IMR-90 (cell line): ENCODE data around the gene LIG1. TPM values are rescaled to one million over a fixed set of nuclear protein-coding genes. Genes with fewer than 3 reads are reported as not detected.

ENCODE experiments used
- ATAC-seq: fragments of 200-7000 bp; cut with Tn5 transposase; 2 replicates; pipeline ENCODE4 v1.9.1; 2020; ENCODE audit warnings: low read depth, mild to moderate bottlenecking, moderate library complexity
- BruUV-seq: library from RNA; stranded (reverse); fragments of 400-500 nt; replicated peaks from 2 replicates; lab custom pipeline; 2021; lab: Mats Ljungman, UMichigan
- CTCF ChIA-PET: fragments of 300-600 bp; formaldehyde crosslinking; extraction: SDS; loops from one replicate; lab custom pipeline; 2021; ENCODE audit warnings: antibody characterized with exemption; lab: Yijun Ruan, JAX
- POLR2A ChIA-PET: fragments of 300-600 bp; sonication (Branson Sonifier 250); formaldehyde crosslinking; loops from one replicate; lab custom pipeline; 2022; ENCODE audit warnings: antibody characterized with exemption; ENCODE audit not compliant: unreplicated experiment; lab: Charles Lee
- DNase-seq: peaks from one replicate; pipeline ENCODE4 v3.0.0; 2013
- H2AFZ ChIP-seq: replicated peaks from 2 replicates; pipeline ENCODE3; 2013; ENCODE audit warnings: low read length, mild to moderate bottlenecking; ENCODE audit not compliant: poor library complexity
- H2AK5ac ChIP-seq: 2 replicates; pipeline ENCODE4 v1.6.1; 2013; ENCODE audit warnings: low read depth, low read length, inconsistent platforms
- H2AK9ac ChIP-seq: replicated peaks from 2 replicates; pipeline ENCODE3; 2013; ENCODE audit warnings: mild to moderate bottlenecking, low read depth, low read length, moderate library complexity; ENCODE audit not compliant: poor library complexity
- H2BK120ac ChIP-seq: 2 replicates; pipeline ENCODE4 v1.6.1; 2013; ENCODE audit warnings: low read depth, low read length, inconsistent platforms
- H2BK15ac ChIP-seq: 3 replicates; pipeline ENCODE4 v1.6.1; 2013; ENCODE audit warnings: low read depth, low read length, inconsistent platforms
- H2BK20ac ChIP-seq: 2 replicates; pipeline ENCODE4 v1.6.1; 2013; ENCODE audit warnings: low read depth, mild to moderate bottlenecking, inconsistent platforms, low read length, moderate library complexity
- H2BK5ac ChIP-seq: 2 replicates; pipeline ENCODE4 v1.6.1; 2013; ENCODE audit warnings: mild to moderate bottlenecking, low read depth, low read length, inconsistent platforms; ENCODE audit not compliant: poor library complexity, severe bottlenecking
- H3K14ac ChIP-seq: replicated peaks from 2 replicates; pipeline ENCODE4 v1.6.1; 2013; ENCODE audit warnings: low read depth, low read length, inconsistent platforms
- H3K18ac ChIP-seq: 2 replicates; pipeline ENCODE4 v1.6.1; 2013; ENCODE audit warnings: low read depth, low read length, control low read depth
- H3K23ac ChIP-seq: 2 replicates; pipeline ENCODE4 v1.6.1; 2013; ENCODE audit warnings: low read depth, low read length, inconsistent platforms
- H3K27ac ChIP-seq: 2 replicates; pipeline ENCODE4 v1.5.1; 2013; ENCODE audit warnings: mild to moderate bottlenecking, control low read depth, low read length; ENCODE audit not compliant: insufficient read depth
- H3K27me3 ChIP-seq: 2 replicates; pipeline ENCODE4 v1.6.1; 2013; ENCODE audit warnings: low read length; ENCODE audit not compliant: control insufficient read depth, insufficient read depth
- H3K36me3 ChIP-seq: 2 replicates; pipeline ENCODE4 v1.6.1; 2013; ENCODE audit warnings: low read length, mixed read lengths; ENCODE audit not compliant: control insufficient read depth, insufficient read depth
- H3K4ac ChIP-seq: 2 replicates; pipeline ENCODE4 v1.6.1; 2013; ENCODE audit warnings: low read depth, low read length, inconsistent platforms
- H3K4me1 ChIP-seq: 2 replicates; pipeline ENCODE4 v1.6.1; 2013; ENCODE audit warnings: low read length, mixed read lengths; ENCODE audit not compliant: control insufficient read depth, insufficient read depth
- H3K4me2 ChIP-seq: 2 replicates; pipeline ENCODE4 v1.6.1; 2013; ENCODE audit warnings: low read depth, mild to moderate bottlenecking, control low read depth, low read length, moderate library complexity
- H3K4me3 ChIP-seq: 2 replicates; pipeline ENCODE4 v1.5.1; 2013; ENCODE audit warnings: low read depth, mild to moderate bottlenecking, control low read depth, low read length, moderate library complexity; ENCODE audit not compliant: insufficient read depth
- H3K56ac ChIP-seq: 2 replicates; pipeline ENCODE4 v1.6.1; 2013; ENCODE audit warnings: low read length, inconsistent platforms; ENCODE audit not compliant: insufficient read depth; ENCODE audit errors: extremely low read depth
- H3K79me1 ChIP-seq, 2 experiments: 2 replicates each; pipeline ENCODE4 v1.6.1; 2013; ENCODE audit warnings: low read length in 2 of 2, inconsistent platforms in 1 of 2, low read depth in 1 of 2
- H3K9ac ChIP-seq: 2 replicates; pipeline ENCODE4 v1.6.1; 2013; ENCODE audit warnings: low read depth, low read length, control low read depth
- H3K9me1 ChIP-seq: 2 replicates; pipeline ENCODE4 v1.6.1; 2013; ENCODE audit warnings: low read length, inconsistent platforms; ENCODE audit not compliant: insufficient read depth
- H3K9me3 ChIP-seq: 2 replicates; pipeline ENCODE4 v1.6.1; 2013; ENCODE audit warnings: low read length; ENCODE audit not compliant: control insufficient read depth, insufficient read depth
- H4K20me1 ChIP-seq: 2 replicates; pipeline ENCODE4 v1.6.1; 2013; ENCODE audit warnings: low read length, inconsistent platforms; ENCODE audit not compliant: insufficient read depth
- H4K5ac ChIP-seq: 2 replicates; pipeline ENCODE4 v1.6.1; 2013; ENCODE audit warnings: mild to moderate bottlenecking, low read depth, low read length, control low read depth
- H4K8ac ChIP-seq, 2 experiments: 2 replicates each; pipeline ENCODE4 v1.6.1; 2013; ENCODE audit warnings: low read depth in 2 of 2, low read length in 2 of 2, control low read depth in 1 of 2, inconsistent platforms in 1 of 2
- H4K91ac ChIP-seq: 2 replicates; pipeline ENCODE4 v1.6.1; 2013; ENCODE audit warnings: low read depth, low read length, inconsistent platforms; ENCODE audit not compliant: insufficient read depth
- BHLHE40 ChIP-seq: fragments of 150-350 bp; IDR thresholded peaks from 2 replicates; pipeline ENCODE4 v1.6.1; 2016; ENCODE audit warnings: mild to moderate bottlenecking, low read depth, low read length
- CEBPB ChIP-seq: IDR thresholded peaks from 2 replicates; pipeline ENCODE4 v1.6.1; 2012; ENCODE audit warnings: low read depth, low read length, improper control_type of control experiment
- CHD1 ChIP-seq: IDR thresholded peaks from 2 replicates; pipeline ENCODE4 v1.6.1; 2012; ENCODE audit warnings: low read depth, low read length, improper control_type of control experiment
- ELK1 ChIP-seq: fragments of 150-350 bp; IDR thresholded peaks from 2 replicates; pipeline ENCODE4 v1.6.1; 2016; ENCODE audit warnings: low read depth, mild to moderate bottlenecking, low read length, moderate library complexity, borderline replicate concordance
- FOS ChIP-seq: fragments of 150-350 bp; IDR thresholded peaks from 2 replicates; pipeline ENCODE4 v1.6.1; 2016; ENCODE audit warnings: low read depth, low read length
- MAFK ChIP-seq: IDR thresholded peaks from 2 replicates; pipeline ENCODE4 v1.6.1; 2012; ENCODE audit warnings: low read depth, low read length, improper control_type of control experiment
- MAZ ChIP-seq: IDR thresholded peaks from 2 replicates; pipeline ENCODE4 v1.6.1; 2012; ENCODE audit warnings: low read depth, mild to moderate bottlenecking, low read length, improper control_type of control experiment, moderate library complexity, borderline replicate concordance
- NFE2L2 ChIP-seq: fragments of 150-350 bp; IDR thresholded peaks from 2 replicates; pipeline ENCODE4 v1.6.1; 2016; ENCODE audit warnings: low read depth, mild to moderate bottlenecking, low read length
- RAD21 ChIP-seq: IDR thresholded peaks from 2 replicates; pipeline ENCODE4 v1.6.1; 2012; ENCODE audit warnings: low read length, improper control_type of control experiment
- RFX5 ChIP-seq: IDR thresholded peaks from 2 replicates; pipeline ENCODE4 v1.8.0; 2012; ENCODE audit warnings: low read depth, mild to moderate bottlenecking, low read length, moderate library complexity
- SMC3 ChIP-seq: fragments of 150-350 bp; IDR thresholded peaks from 2 replicates; pipeline ENCODE4 v1.6.1; 2016; ENCODE audit warnings: low read depth, mild to moderate bottlenecking, antibody characterized with exemption, low read length, moderate library complexity
- USF2 ChIP-seq: fragments of 150-350 bp; IDR thresholded peaks from 2 replicates; pipeline ENCODE4 v1.6.1; 2017; ENCODE audit warnings: mild to moderate bottlenecking, antibody characterized with exemption, low read length, low read depth
- WGBS, 2 experiments: methylation state at CpG; one replicate each; pipeline versions ENCODE4 v1.1.5 to v1.1.7; 2013; ENCODE audit warnings: missing lambda C conversion rate in 2 of 2; ENCODE audit not compliant: insufficient read length in 1 of 2; ENCODE audit errors: extremely low coverage in 2 of 2; 5-methylcytosine and 5-hydroxymethylcytosine counted together
- dilution Hi-C: fragments of 300-500 bp; cut with HindIII; formaldehyde crosslinking; loops from one replicate; pipeline ENCODE4 v1.14.3; 2018; ENCODE audit warnings: low sequenced_read_pairs; ENCODE audit not compliant: unreplicated experiment
- in situ Hi-C: fragments of 300-500 bp; cut with MboI; formaldehyde crosslinking; loops from 3 replicates; pipeline ENCODE4 v1.14.3; 2019; ENCODE audit warnings: low sequenced_read_pairs, inconsistent platforms, mixed read lengths
- intact Hi-C: fragments of 100-400 bp; cut with micrococcal nuclease; formaldehyde crosslinking; loops from 2 replicates; pipeline ENCODE4 v1.10.0; 2022
- polyA plus RNA-seq, 3 experiments: library from polyadenylated mRNA; depleted of rRNA; stranded (reverse); fragments of >200 nt; gene quantifications; 2 replicates each; pipeline ENCODE4 v1.2.3, GENCODE V29; 2012; ENCODE audit warnings: low replicate concordance in 1 of 3
- total RNA-seq: library from RNA; depleted of rRNA; stranded (reverse); fragments of >200 nt; gene quantifications from 2 replicates; pipeline ENCODE4 v1.2.3, GENCODE V29; 2012
- TF ChIP-seq, protein P1 (sequence below): conservative IDR thresholded peaks from 2 replicates; pipeline ENCODE4 v1.5.1; 2012; ENCODE audit warnings: mild to moderate bottlenecking, low read depth, low read length, improper control_type of control experiment

Gene LIG1
- total and polyA plus RNA-seq, 2 of the 4 experiments (the other 2 are of a cell fraction) = 24.9 to 34.0 TPM

GRCh38 chr19:48186541-48186991, 16.4 kb upstream of the LIG1 start:
- no peak for TF ChIP-seq CEBPB
- no peak for TF ChIP-seq SMC3
- no peak for TF ChIP-seq NFE2L2
- no peak for TF ChIP-seq ELK1
- TF ChIP-seq, protein P1, sequence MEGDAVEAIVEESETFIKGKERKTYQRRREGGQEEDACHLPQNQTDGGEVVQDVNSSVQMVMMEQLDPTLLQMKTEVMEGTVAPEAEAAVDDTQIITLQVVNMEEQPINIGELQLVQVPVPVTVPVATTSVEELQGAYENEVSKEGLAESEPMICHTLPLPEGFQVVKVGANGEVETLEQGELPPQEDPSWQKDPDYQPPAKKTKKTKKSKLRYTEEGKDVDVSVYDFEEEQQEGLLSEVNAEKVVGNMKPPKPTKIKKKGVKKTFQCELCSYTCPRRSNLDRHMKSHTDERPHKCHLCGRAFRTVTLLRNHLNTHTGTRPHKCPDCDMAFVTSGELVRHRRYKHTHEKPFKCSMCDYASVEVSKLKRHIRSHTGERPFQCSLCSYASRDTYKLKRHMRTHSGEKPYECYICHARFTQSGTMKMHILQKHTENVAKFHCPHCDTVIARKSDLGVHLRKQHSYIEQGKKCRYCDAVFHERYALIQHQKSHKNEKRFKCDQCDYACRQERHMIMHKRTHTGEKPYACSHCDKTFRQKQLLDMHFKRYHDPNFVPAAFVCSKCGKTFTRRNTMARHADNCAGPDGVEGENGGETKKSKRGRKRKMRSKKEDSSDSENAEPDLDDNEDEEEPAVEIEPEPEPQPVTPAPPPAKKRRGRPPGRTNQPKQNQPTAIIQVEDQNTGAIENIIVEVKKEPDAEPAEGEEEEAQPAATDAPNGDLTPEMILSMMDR = no peak
- TF ChIP-seq MAFK = no peak
- no peak for TF ChIP-seq FOS
- TF ChIP-seq RAD21 = no peak
- TF ChIP-seq USF2 = no peak
- no peak for TF ChIP-seq MAZ
- no peak for TF ChIP-seq RFX5
- no peak for TF ChIP-seq CHD1
- no peak for TF ChIP-seq BHLHE40
- Histone ChIP-seq H4K5ac (no peak overlapping the region), H3K79me1 (peaks cover 0 to 6% of the 10 kb centered on the region in 2 experiments; a peak in 2 of 4 replicates), H2AFZ (no peak overlapping the region), H2AK5ac (no peak overlapping the region), H3K14ac (no peak overlapping the region), H2BK120ac (no peak overlapping the region), H3K23ac (no peak overlapping the region), H2BK5ac (no peak overlapping the region), H4K20me1 (no peaks in the 10 kb centered on the region; the same call in none of the 2 replicates), H2BK20ac (no peak overlapping the region), H2AK9ac (peak overlapping the region; percentile 23), H4K8ac (no peak overlapping the region), H3K18ac (no peak overlapping the region), H3K9me3 (peaks cover 2% of the 10 kb centered on the region), H3K4me1 (no peaks in the 10 kb centered on the region), H3K4me3 (no peak overlapping the region), H3K9ac (no peak overlapping the region), H4K91ac (no peak overlapping the region), H3K4ac (no peak overlapping the region), H3K56ac (no peak overlapping the region), H3K9me1 (0 out of 2 replicates have a peak, but pooled peaks cover 5% of the 10 kb centered on the region), H3K36me3 (peaks cover 14% of the 10 kb centered on the region), H3K27ac (no peak overlapping the region), H3K27me3 (no peaks in the 10 kb centered on the region), H2BK15ac (no peak overlapping the region), H3K4me2 (no peak overlapping the region)
- DNase-seq = no peak
- in situ Hi-C loops (no loop called here), dilution Hi-C loops (no loop called here), intact Hi-C loops (no loop called here)
- no TSS peak for BruUV-seq
- ChIA-PET CTCF (no interaction called here), POLR2A (no interaction called here)
- no peak for ATAC-seq
- 94% methylated on average over 3 of the region's 8 CpGs; no CpG with 5 or more reads in 1 of the 2 experiments for WGBS, 2 experiments
